WTC11 (cell line): ENCODE data around the gene KRT34. TPM values are rescaled to one million over a fixed set of nuclear protein-coding genes. Genes with fewer than 3 reads are reported as not detected.

Experiments used
- ATAC-seq: fragments of 200-7000 bp; cut with Tn5 transposase; 2 replicates; pipeline ENCODE4 v1.10.0; 2021; ENCODE audit warnings: mild to moderate bottlenecking, moderate library complexity
- CTCF ChIA-PET: fragments of 300-600 bp; sonication (Branson Sonifier 250); formaldehyde crosslinking; loops from one replicate; lab custom pipeline; 2021; ENCODE audit warnings: antibody characterized with exemption; lab: Charles Lee
- POLR2A ChIA-PET: fragments of 350-600 bp; sonication (Branson Sonifier 250); formaldehyde crosslinking; loops from one replicate; lab custom pipeline; 2021; ENCODE audit warnings: antibody characterized with exemption; lab: Charles Lee
- DNase-seq: peaks from one replicate; pipeline ENCODE4 v3.0.0; 2021; ENCODE audit warnings: low spot score
- H3K27ac Mint-ChIP-seq: 2 replicates; pipeline ENCODE4 v1.8.0; 2021; ENCODE audit warnings: mixed read lengths
- H3K27me3 Mint-ChIP-seq: 2 replicates; pipeline ENCODE4 v1.8.0; 2021; ENCODE audit warnings: low read depth, mild to moderate bottlenecking, moderate library complexity, mixed read lengths
- H3K36me3 Mint-ChIP-seq: 2 replicates; pipeline ENCODE4 v1.8.0; 2021; ENCODE audit warnings: mixed read lengths
- H3K4me1 Mint-ChIP-seq: 2 replicates; pipeline ENCODE4 v1.8.0; 2022; ENCODE audit warnings: mixed read lengths
- H3K4me3 Mint-ChIP-seq: 2 replicates; pipeline ENCODE4 v1.8.0; 2021; ENCODE audit warnings: mild to moderate bottlenecking, moderate library complexity, mixed read lengths
- H3K9me3 Mint-ChIP-seq: 2 replicates; pipeline ENCODE4 v1.8.0; 2021; ENCODE audit warnings: mixed read lengths
- E2F4 ChIP-seq: sonication (generic); formaldehyde crosslinking; IDR thresholded peaks from 2 replicates; pipeline ENCODE4 v1.8.1; 2022; ENCODE audit warnings: low read depth, mild to moderate bottlenecking, moderate library complexity, missing genetic modification reagents, borderline replicate concordance
- ETV6 ChIP-seq: sonication (generic); formaldehyde crosslinking; IDR thresholded peaks from 2 replicates; pipeline ENCODE4 v1.8.1; 2022; ENCODE audit warnings: mild to moderate bottlenecking, missing genetic modification reagents
- IRF2 ChIP-seq: sonication (generic); formaldehyde crosslinking; IDR thresholded peaks from 2 replicates; pipeline ENCODE4 v1.8.0; 2022; ENCODE audit warnings: low read depth, missing genetic modification reagents, borderline replicate concordance
- MXD4 ChIP-seq: fragments of 250-450 bp; sonication (Bioruptor Pico); IDR thresholded peaks from 2 replicates; pipeline ENCODE4 v1.8.0; 2021; ENCODE audit warnings: mild to moderate bottlenecking, moderate library complexity, borderline replicate concordance
- OVOL2 ChIP-seq: fragments of 250-450 bp; sonication (Bioruptor Pico); IDR thresholded peaks from 2 replicates; pipeline ENCODE4 v1.9.0; 2021; ENCODE audit warnings: mild to moderate bottlenecking, borderline replicate concordance
- TP53 ChIP-seq: sonication (generic); formaldehyde crosslinking; IDR thresholded peaks from 2 replicates; pipeline ENCODE4 v1.8.1; 2023; ENCODE audit warnings: mild to moderate bottlenecking, missing genetic modification reagents
- ZNF671 ChIP-seq: fragments of 250-450 bp; sonication (Bioruptor Pico); IDR thresholded peaks from 2 replicates; pipeline ENCODE4 v1.8.0; 2021; ENCODE audit warnings: mild to moderate bottlenecking
- total RNA-seq: library from RNA; stranded (reverse); gene quantifications from 3 replicates; pipeline ENCODE4 v1.2.3, GENCODE V29; 2021
- TF ChIP-seq, protein P1 (sequence below): sonication (generic); formaldehyde crosslinking; IDR thresholded peaks from 2 replicates; pipeline ENCODE4 v1.8.0; 2022; ENCODE audit warnings: missing genetic modification reagents
- TF ChIP-seq, protein P2 (sequence below): fragments of 250-450 bp; sonication (Bioruptor Pico); IDR thresholded peaks from 2 replicates; pipeline ENCODE4 v1.9.0; 2021; ENCODE audit warnings: mild to moderate bottlenecking, borderline replicate concordance

KRT34 gene
- total RNA-seq, 1 experiment from 2014 or later: not detected

GRCh38 chr17:41338961-41339485 lies 43.1 kb downstream of the KRT34 start:
- no peaks in the 10 kb centered on the region; the same call in 1 of the 2 replicates for H3K27me3 Mint-ChIP-seq
- H3K9me3 Mint-ChIP-seq: peaks cover 33% of the 10 kb centered on the region
- no peaks in the 10 kb centered on the region for H3K4me1 Mint-ChIP-seq
- H3K36me3 Mint-ChIP-seq: peaks cover 10% of the 10 kb centered on the region
- no peak overlapping the region for H3K4me3 Mint-ChIP-seq
- no peak for ATAC-seq
- ChIA-PET CTCF (interaction anchor here (0.6 to 2.8 kb wide), 3 partner anchors 9 to 148 kb away, joined by 3 to 11 read pairs (median 3); no protein-coding TSS in a partner anchor), POLR2A (no interaction called here)
- TF ChIP-seq OVOL2 (CRISPR knock-in tag) (no peak), E2F4 (CRISPR knock-in tag) (no peak)
- DNase-seq: no peak
- no peak overlapping the region for H3K27ac Mint-ChIP-seq

DNA sequence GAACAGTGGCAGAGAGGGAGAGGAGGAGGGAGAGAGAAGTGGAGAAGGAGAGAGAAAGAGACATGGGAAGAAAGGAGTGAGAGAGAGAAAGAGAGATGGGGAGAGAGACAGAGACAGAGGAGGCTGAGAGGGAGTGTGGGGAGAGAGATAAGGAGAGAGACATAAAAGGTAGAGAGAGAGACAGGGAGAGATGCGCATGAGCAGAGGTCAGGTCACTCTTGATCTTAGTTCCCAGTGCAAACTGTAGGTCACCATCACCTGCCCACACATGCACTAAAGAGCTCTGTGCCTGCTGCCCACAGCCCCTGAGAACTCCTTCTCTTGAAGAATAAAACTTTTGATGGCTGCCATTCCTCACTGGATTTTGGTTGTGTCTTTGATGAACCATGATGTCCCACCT lies 46.4 kb downstream of the KRT34 start:
- H3K4me3 Mint-ChIP-seq: no peak overlapping the region
- POLR2A ChIA-PET: no interaction called here

More for the DNA sequence above, 46.4 kb downstream of the KRT34 start:
- Mint-ChIP-seq H3K27ac (no peak overlapping the region), H3K4me1 (no peaks in the 10 kb centered on the region), H3K9me3 (peaks cover 4% of the 10 kb centered on the region; the same call in 1 of the 2 replicates), H3K27me3 (no peaks in the 10 kb centered on the region), H3K36me3 (no peaks in the 10 kb centered on the region)
- no peak for DNase-seq
- no peak for TF ChIP-seq ZNF671 (CRISPR knock-in tag)
- no peak for TF ChIP-seq IRF2
- no peak for TF ChIP-seq TP53 (CRISPR knock-in tag)
- TF ChIP-seq ETV6: no peak
- TF ChIP-seq MXD4 (CRISPR knock-in tag): no peak
- TF ChIP-seq, protein P1, sequence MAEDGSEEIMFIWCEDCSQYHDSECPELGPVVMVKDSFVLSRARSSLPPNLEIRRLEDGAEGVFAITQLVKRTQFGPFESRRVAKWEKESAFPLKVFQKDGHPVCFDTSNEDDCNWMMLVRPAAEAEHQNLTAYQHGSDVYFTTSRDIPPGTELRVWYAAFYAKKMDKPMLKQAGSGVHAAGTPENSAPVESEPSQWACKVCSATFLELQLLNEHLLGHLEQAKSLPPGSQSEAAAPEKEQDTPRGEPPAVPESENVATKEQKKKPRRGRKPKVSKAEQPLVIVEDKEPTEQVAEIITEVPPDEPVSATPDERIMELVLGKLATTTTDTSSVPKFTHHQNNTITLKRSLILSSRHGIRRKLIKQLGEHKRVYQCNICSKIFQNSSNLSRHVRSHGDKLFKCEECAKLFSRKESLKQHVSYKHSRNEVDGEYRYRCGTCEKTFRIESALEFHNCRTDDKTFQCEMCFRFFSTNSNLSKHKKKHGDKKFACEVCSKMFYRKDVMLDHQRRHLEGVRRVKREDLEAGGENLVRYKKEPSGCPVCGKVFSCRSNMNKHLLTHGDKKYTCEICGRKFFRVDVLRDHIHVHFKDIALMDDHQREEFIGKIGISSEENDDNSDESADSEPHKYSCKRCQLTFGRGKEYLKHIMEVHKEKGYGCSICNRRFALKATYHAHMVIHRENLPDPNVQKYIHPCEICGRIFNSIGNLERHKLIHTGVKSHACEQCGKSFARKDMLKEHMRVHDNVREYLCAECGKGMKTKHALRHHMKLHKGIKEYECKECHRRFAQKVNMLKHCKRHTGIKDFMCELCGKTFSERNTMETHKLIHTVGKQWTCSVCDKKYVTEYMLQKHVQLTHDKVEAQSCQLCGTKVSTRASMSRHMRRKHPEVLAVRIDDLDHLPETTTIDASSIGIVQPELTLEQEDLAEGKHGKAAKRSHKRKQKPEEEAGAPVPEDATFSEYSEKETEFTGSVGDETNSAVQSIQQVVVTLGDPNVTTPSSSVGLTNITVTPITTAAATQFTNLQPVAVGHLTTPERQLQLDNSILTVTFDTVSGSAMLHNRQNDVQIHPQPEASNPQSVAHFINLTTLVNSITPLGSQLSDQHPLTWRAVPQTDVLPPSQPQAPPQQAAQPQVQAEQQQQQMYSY (CRISPR knock-in tag): no peak
- TF ChIP-seq, protein P2, sequence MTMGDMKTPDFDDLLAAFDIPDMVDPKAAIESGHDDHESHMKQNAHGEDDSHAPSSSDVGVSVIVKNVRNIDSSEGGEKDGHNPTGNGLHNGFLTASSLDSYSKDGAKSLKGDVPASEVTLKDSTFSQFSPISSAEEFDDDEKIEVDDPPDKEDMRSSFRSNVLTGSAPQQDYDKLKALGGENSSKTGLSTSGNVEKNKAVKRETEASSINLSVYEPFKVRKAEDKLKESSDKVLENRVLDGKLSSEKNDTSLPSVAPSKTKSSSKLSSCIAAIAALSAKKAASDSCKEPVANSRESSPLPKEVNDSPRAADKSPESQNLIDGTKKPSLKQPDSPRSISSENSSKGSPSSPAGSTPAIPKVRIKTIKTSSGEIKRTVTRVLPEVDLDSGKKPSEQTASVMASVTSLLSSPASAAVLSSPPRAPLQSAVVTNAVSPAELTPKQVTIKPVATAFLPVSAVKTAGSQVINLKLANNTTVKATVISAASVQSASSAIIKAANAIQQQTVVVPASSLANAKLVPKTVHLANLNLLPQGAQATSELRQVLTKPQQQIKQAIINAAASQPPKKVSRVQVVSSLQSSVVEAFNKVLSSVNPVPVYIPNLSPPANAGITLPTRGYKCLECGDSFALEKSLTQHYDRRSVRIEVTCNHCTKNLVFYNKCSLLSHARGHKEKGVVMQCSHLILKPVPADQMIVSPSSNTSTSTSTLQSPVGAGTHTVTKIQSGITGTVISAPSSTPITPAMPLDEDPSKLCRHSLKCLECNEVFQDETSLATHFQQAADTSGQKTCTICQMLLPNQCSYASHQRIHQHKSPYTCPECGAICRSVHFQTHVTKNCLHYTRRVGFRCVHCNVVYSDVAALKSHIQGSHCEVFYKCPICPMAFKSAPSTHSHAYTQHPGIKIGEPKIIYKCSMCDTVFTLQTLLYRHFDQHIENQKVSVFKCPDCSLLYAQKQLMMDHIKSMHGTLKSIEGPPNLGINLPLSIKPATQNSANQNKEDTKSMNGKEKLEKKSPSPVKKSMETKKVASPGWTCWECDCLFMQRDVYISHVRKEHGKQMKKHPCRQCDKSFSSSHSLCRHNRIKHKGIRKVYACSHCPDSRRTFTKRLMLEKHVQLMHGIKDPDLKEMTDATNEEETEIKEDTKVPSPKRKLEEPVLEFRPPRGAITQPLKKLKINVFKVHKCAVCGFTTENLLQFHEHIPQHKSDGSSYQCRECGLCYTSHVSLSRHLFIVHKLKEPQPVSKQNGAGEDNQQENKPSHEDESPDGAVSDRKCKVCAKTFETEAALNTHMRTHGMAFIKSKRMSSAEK: no peak
- no peak for ATAC-seq
- CTCF ChIA-PET: no interaction called here
